GM12878 (cell line): ENCODE data around the gene IL4I1. TPM values are rescaled to one million over a fixed set of nuclear protein-coding genes. Genes with fewer than 3 reads are reported as not detected.
A peak's percentile ranks its signal among the peaks of the same experiment; 100 is the strongest.

Experiments used
- BCL11A ChIP-seq: IDR thresholded peaks from 2 replicates; pipeline ENCODE4 v1.6.1; 2011; ENCODE audit warnings: low read depth, low read length
- CBFB ChIP-seq: IDR thresholded peaks from 2 replicates; pipeline ENCODE4 v1.6.1; 2016; ENCODE audit warnings: antibody characterized with exemption, low read depth
- CHD1 ChIP-seq: IDR thresholded peaks from 2 replicates; pipeline ENCODE4 v1.6.1; 2012; ENCODE audit warnings: low read depth, low read length, improper control_type of control experiment
- CHD4 ChIP-seq: fragments of 200-600 bp; sonication (generic); IDR thresholded peaks from 2 replicates; pipeline ENCODE4 v1.6.1; 2016; ENCODE audit warnings: mild to moderate bottlenecking
- EZH2 ChIP-seq: IDR thresholded peaks from 2 replicates; pipeline ENCODE4 v1.6.1; 2012; ENCODE audit warnings: low read depth, mild to moderate bottlenecking, control low read depth, inconsistent platforms, low read length, borderline replicate concordance; ENCODE audit not compliant: control insufficient read depth
- FOS ChIP-seq: IDR thresholded peaks from 3 replicates; pipeline ENCODE4 v1.6.1; 2011; ENCODE audit warnings: borderline replicate concordance; ENCODE audit not compliant: insufficient read length; ENCODE audit errors: extremely low read depth
- FOXK2 ChIP-seq: fragments of 450-650 bp; IDR thresholded peaks from 2 replicates; pipeline ENCODE4 v1.6.1; 2017; ENCODE audit warnings: mild to moderate bottlenecking, moderate library complexity
- GABPA ChIP-seq: IDR thresholded peaks from 2 replicates; pipeline ENCODE4 v1.6.1; 2014; ENCODE audit warnings: antibody characterized with exemption, low read depth, mild to moderate bottlenecking, inconsistent platforms
- HDGF ChIP-seq: fragments of 450-650 bp; IDR thresholded peaks from 2 replicates; pipeline ENCODE4 v1.6.1; 2016; ENCODE audit warnings: antibody characterized with exemption
- MEF2B ChIP-seq: fragments of 450-650 bp; IDR thresholded peaks from 2 replicates; pipeline ENCODE4 v1.6.1; 2018; ENCODE audit warnings: mild to moderate bottlenecking, moderate library complexity; ENCODE audit not compliant: partially characterized antibody, poor library complexity, severe bottlenecking
- MTA2 ChIP-seq: fragments of 450-650 bp; IDR thresholded peaks from 2 replicates; pipeline ENCODE4 v1.6.1; 2016; ENCODE audit warnings: low read depth, mild to moderate bottlenecking, moderate library complexity
- MYB ChIP-seq: fragments of 150-350 bp; IDR thresholded peaks from 2 replicates; pipeline ENCODE4 v1.6.1; 2014; ENCODE audit warnings: mild to moderate bottlenecking, low read depth, low read length, borderline replicate concordance
- NBN ChIP-seq: fragments of 450-650 bp; IDR thresholded peaks from 2 replicates; pipeline ENCODE4 v1.6.1; 2016
- NFXL1 ChIP-seq: fragments of 450-650 bp; IDR thresholded peaks from 2 replicates; pipeline ENCODE4 v1.6.1; 2017; ENCODE audit warnings: antibody characterized with exemption, mild to moderate bottlenecking, borderline replicate concordance
- NR2C1 ChIP-seq: fragments of 450-650 bp; IDR thresholded peaks from 2 replicates; pipeline ENCODE4 v1.6.1; 2017; ENCODE audit warnings: antibody characterized with exemption, mild to moderate bottlenecking, moderate library complexity
- SP1 ChIP-seq: IDR thresholded peaks from one replicate; pipeline ENCODE4 v1.6.1; 2011; ENCODE audit warnings: low read depth, low read length
- STAT1 ChIP-seq: fragments of 450-650 bp; conservative IDR thresholded peaks from 2 replicates; pipeline ENCODE4 v1.6.1; 2014; ENCODE audit warnings: antibody characterized with exemption, mild to moderate bottlenecking
- TCF3 ChIP-seq: IDR thresholded peaks from 2 replicates; pipeline ENCODE4 v1.6.1; 2012; ENCODE audit warnings: low read depth, mild to moderate bottlenecking, low read length, borderline replicate concordance; ENCODE audit not compliant: insufficient read depth
- ZZZ3 ChIP-seq: IDR thresholded peaks from 2 replicates; pipeline ENCODE4 v1.6.1; 2011; ENCODE audit warnings: low read depth; ENCODE audit not compliant: control insufficient read depth, insufficient read length
- polyA plus RNA-seq, 11 experiments: library from polyadenylated mRNA; depleted of rRNA in 4 of 11; unstranded in 6 of 11; stranded (reverse) in 5 of 11; fragments of >200 nt; fragmentation: Nextera tagmentation in 4 of 11; fragmentation: Illumina TruSeq in 1 of 11; extraction: Ambion mirVana in 4 of 11; extraction: Trizol in 1 of 11; gene quantifications; 1 replicate in 1 of 11; 2 replicates in 10 of 11; pipeline versions ENCODE4 v1.2.1 to v1.2.3, GENCODE V29; 2011 to 2016; ENCODE audit warnings: inconsistent platforms in 2 of 11, missing spikeins in 2 of 11, low read depth in 1 of 11
- total RNA-seq, 4 experiments: library from RNA; depleted of rRNA in 3 of 4; stranded (reverse); fragments of >200 nt in 3 of 4; fragmentation: Illumina TruSeq in 1 of 4; extraction: Trizol in 1 of 4; gene quantifications; 2 replicates each; pipeline versions ENCODE4 v1.2.1 to v1.2.3, GENCODE V29; 2013 to 2021
- TF ChIP-seq, protein P1 (sequence below): fragments of 450-650 bp; IDR thresholded peaks from 2 replicates; pipeline ENCODE4 v1.6.1; 2017; ENCODE audit warnings: mild to moderate bottlenecking, low read depth, inconsistent platforms; ENCODE audit not compliant: poor library complexity, severe bottlenecking
- TF ChIP-seq, protein P2 (sequence below): IDR thresholded peaks from 2 replicates; pipeline ENCODE4 v1.6.1; 2011; ENCODE audit warnings: borderline replicate concordance, low read depth, mild to moderate bottlenecking, moderate library complexity, mixed read lengths, low read length; ENCODE audit not compliant: insufficient read depth; ENCODE audit errors: extremely low read length
- TF ChIP-seq, protein P3 (sequence below): IDR thresholded peaks from 2 replicates; pipeline ENCODE4 v1.6.1; 2012; ENCODE audit warnings: mild to moderate bottlenecking, low read depth, low read length
- TF ChIP-seq, protein P4 (sequence below), 3 experiments: IDR thresholded peaks in 2 of 3; conservative IDR thresholded peaks in 1 of 3; 2 replicates each; pipeline ENCODE4 v1.5.1; 2011; ENCODE audit warnings: low read depth in 3 of 3, low read length in 3 of 3, mild to moderate bottlenecking in 3 of 3, control low read depth in 2 of 3, moderate library complexity in 2 of 3, inconsistent platforms in 1 of 3, mixed read lengths in 1 of 3; ENCODE audit not compliant: control insufficient read depth in 2 of 3, insufficient read depth in 1 of 3; ENCODE audit errors: extremely low read depth in 1 of 3

The IL4I1 gene
- total and polyA plus RNA-seq, 10 of the 15 experiments (the other 5 are each of a cell fraction or from before 2014, with no cell fraction given) = 0.62 to 83.8 (median 42.8) TPM

DNA sequence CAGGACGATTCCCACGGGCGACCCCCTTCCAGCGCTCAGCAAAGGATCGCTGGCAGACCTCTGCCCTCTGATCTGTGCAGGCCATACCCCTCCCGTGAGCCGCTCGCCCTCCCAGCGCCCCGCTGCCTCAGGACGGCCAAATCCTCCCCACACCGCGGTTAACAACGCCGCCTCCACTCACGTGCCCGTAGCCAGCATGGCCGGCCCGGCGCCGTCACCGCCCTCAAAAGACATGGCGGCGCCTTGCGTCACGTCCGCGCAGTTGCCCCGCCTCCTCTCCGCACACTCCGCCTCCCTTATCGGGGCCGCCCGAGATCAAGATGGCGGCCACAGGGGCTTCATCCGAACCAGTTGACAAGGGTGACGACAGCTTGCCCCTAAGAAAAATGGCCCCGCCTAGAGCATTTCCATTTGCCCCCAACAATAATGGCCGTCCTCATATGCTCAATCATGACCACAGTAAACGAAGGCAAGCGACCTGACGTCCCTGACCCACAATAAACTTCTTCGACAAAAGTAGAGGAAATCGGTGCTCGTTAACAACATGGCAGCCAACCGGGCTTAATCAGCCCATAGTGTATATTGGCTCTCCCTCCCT is 20.2 kb downstream of the IL4I1 start (continued):
- TF ChIP-seq, protein P1, sequence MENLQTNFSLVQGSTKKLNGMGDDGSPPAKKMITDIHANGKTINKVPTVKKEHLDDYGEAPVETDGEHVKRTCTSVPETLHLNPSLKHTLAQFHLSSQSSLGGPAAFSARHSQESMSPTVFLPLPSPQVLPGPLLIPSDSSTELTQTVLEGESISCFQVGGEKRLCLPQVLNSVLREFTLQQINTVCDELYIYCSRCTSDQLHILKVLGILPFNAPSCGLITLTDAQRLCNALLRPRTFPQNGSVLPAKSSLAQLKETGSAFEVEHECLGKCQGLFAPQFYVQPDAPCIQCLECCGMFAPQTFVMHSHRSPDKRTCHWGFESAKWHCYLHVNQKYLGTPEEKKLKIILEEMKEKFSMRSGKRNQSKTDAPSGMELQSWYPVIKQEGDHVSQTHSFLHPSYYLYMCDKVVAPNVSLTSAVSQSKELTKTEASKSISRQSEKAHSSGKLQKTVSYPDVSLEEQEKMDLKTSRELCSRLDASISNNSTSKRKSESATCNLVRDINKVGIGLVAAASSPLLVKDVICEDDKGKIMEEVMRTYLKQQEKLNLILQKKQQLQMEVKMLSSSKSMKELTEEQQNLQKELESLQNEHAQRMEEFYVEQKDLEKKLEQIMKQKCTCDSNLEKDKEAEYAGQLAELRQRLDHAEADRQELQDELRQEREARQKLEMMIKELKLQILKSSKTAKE = peak; percentile 45
- TF ChIP-seq FOXK2 = no peak
- TF ChIP-seq MYB = 0 out of 2 replicates have a peak, but pooled peaks have one; percentile 21
- no peak for TF ChIP-seq MTA2
- TF ChIP-seq, protein P2, sequence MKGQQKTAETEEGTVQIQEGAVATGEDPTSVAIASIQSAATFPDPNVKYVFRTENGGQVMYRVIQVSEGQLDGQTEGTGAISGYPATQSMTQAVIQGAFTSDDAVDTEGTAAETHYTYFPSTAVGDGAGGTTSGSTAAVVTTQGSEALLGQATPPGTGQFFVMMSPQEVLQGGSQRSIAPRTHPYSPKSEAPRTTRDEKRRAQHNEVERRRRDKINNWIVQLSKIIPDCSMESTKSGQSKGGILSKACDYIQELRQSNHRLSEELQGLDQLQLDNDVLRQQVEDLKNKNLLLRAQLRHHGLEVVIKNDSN = peak; percentile 53
- TF ChIP-seq CHD1 = no peak
- TF ChIP-seq, protein P3, sequence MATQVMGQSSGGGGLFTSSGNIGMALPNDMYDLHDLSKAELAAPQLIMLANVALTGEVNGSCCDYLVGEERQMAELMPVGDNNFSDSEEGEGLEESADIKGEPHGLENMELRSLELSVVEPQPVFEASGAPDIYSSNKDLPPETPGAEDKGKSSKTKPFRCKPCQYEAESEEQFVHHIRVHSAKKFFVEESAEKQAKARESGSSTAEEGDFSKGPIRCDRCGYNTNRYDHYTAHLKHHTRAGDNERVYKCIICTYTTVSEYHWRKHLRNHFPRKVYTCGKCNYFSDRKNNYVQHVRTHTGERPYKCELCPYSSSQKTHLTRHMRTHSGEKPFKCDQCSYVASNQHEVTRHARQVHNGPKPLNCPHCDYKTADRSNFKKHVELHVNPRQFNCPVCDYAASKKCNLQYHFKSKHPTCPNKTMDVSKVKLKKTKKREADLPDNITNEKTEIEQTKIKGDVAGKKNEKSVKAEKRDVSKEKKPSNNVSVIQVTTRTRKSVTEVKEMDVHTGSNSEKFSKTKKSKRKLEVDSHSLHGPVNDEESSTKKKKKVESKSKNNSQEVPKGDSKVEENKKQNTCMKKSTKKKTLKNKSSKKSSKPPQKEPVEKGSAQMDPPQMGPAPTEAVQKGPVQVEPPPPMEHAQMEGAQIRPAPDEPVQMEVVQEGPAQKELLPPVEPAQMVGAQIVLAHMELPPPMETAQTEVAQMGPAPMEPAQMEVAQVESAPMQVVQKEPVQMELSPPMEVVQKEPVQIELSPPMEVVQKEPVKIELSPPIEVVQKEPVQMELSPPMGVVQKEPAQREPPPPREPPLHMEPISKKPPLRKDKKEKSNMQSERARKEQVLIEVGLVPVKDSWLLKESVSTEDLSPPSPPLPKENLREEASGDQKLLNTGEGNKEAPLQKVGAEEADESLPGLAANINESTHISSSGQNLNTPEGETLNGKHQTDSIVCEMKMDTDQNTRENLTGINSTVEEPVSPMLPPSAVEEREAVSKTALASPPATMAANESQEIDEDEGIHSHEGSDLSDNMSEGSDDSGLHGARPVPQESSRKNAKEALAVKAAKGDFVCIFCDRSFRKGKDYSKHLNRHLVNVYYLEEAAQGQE = no peak
- TF ChIP-seq, protein P4, sequence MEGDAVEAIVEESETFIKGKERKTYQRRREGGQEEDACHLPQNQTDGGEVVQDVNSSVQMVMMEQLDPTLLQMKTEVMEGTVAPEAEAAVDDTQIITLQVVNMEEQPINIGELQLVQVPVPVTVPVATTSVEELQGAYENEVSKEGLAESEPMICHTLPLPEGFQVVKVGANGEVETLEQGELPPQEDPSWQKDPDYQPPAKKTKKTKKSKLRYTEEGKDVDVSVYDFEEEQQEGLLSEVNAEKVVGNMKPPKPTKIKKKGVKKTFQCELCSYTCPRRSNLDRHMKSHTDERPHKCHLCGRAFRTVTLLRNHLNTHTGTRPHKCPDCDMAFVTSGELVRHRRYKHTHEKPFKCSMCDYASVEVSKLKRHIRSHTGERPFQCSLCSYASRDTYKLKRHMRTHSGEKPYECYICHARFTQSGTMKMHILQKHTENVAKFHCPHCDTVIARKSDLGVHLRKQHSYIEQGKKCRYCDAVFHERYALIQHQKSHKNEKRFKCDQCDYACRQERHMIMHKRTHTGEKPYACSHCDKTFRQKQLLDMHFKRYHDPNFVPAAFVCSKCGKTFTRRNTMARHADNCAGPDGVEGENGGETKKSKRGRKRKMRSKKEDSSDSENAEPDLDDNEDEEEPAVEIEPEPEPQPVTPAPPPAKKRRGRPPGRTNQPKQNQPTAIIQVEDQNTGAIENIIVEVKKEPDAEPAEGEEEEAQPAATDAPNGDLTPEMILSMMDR (IDR thresholded peaks at IDR 0.05 in 2 of 3, conservative IDR thresholded peaks at IDR 0.05 in 1 of 3; ENCODE audit: control insufficient read depth in 2 of 3, extremely low read depth in 1 of 3, insufficient read depth in 1 of 3, low read depth in 3 of 3, low read length in 3 of 3) = no peak
- TF ChIP-seq MEF2B = no peak
- no peak for TF ChIP-seq CBFB
- TF ChIP-seq CHD4 = no peak
- no peak for TF ChIP-seq STAT1
- no peak for TF ChIP-seq NFXL1
- TF ChIP-seq SP1 = peak; percentile 47
- no peak for TF ChIP-seq TCF3
- peak; percentile 81 for TF ChIP-seq GABPA
- TF ChIP-seq FOS = no peak
- TF ChIP-seq ZZZ3 = no peak
- peak; percentile 66; the same call in 1 of the 2 replicates for TF ChIP-seq NBN
- TF ChIP-seq NR2C1 = peak; percentile 93
- TF ChIP-seq BCL11A = no peak
- TF ChIP-seq HDGF = peak; percentile 39; the same call in 1 of the 2 replicates
- no peak for TF ChIP-seq EZH2
